Keratinocyte (primary cell): ENCODE measurements around the gene UNK. TPM values are rescaled to one million over a fixed set of nuclear protein-coding genes. Genes with fewer than 3 reads are reported as not detected.

ENCODE experiments used
- DNase-seq: peaks from one replicate; pipeline ENCODE4 v3.0.0-alpha.2; 2011; ENCODE audit warnings: low read depth, missing footprints, low spot score
- FAIRE-seq: peaks from 2 replicates; lab custom pipeline; 2011; peaks lifted over from hg19 to GRCh38; lab: Jason Lieb, UNC
- H2AFZ ChIP-seq: 2 replicates; pipeline ENCODE4 v1.6.0; 2012; ENCODE audit warnings: low read length, control low read depth, inconsistent platforms; ENCODE audit not compliant: control insufficient read depth
- H3K27ac ChIP-seq: 2 replicates; pipeline ENCODE4 v1.5.1; 2011; ENCODE audit warnings: low read length; ENCODE audit not compliant: control insufficient read depth, insufficient read depth
- H3K27me3 ChIP-seq: 3 replicates; pipeline ENCODE4 v1.6.0; 2011; ENCODE audit warnings: low read length; ENCODE audit not compliant: control insufficient read depth, insufficient read depth; ENCODE audit errors: extremely low read depth
- H3K36me3 ChIP-seq, 2 experiments: 2 replicates in 1 of 2; 3 replicates in 1 of 2; pipeline ENCODE4 v1.5.1; 2011; ENCODE audit warnings: low read length in 2 of 2, mild to moderate bottlenecking in 1 of 2; ENCODE audit not compliant: control insufficient read depth in 2 of 2, insufficient read depth in 2 of 2; ENCODE audit errors: extremely low read depth in 1 of 2
- H3K4me1 ChIP-seq: 3 replicates; pipeline ENCODE4 v1.5.1; 2011; ENCODE audit warnings: low read length; ENCODE audit not compliant: control insufficient read depth, insufficient read depth; ENCODE audit errors: extremely low read depth
- H3K4me2 ChIP-seq: 3 replicates; pipeline ENCODE4 v1.6.0; 2011; ENCODE audit warnings: low read depth, low read length; ENCODE audit not compliant: control insufficient read depth, insufficient read depth; ENCODE audit errors: extremely low read depth
- H3K4me3 ChIP-seq, 3 experiments: fragments of 200-600 bp in 1 of 3; sonication (generic) in 1 of 3; 2 replicates in 2 of 3; 3 replicates in 1 of 3; pipeline ENCODE4 v1.5.1; 2011 to 2016; ENCODE audit warnings: low read length in 3 of 3, mild to moderate bottlenecking in 3 of 3, control low read depth in 2 of 3, inconsistent platforms in 1 of 3, low read depth in 1 of 3, mixed read lengths in 1 of 3, mixed run types in 1 of 3, moderate library complexity in 1 of 3; ENCODE audit not compliant: control insufficient read depth in 2 of 3, insufficient read depth in 2 of 3; ENCODE audit errors: extremely low read depth in 1 of 3
- H3K79me2 ChIP-seq: 2 replicates; pipeline ENCODE4 v1.6.0; 2012; ENCODE audit warnings: low read length; ENCODE audit not compliant: control insufficient read depth, insufficient read depth
- H3K9ac ChIP-seq: 3 replicates; pipeline ENCODE4 v1.6.0; 2011; ENCODE audit warnings: low read length; ENCODE audit not compliant: control insufficient read depth, insufficient read depth; ENCODE audit errors: extremely low read depth
- H3K9me1 ChIP-seq: 3 replicates; pipeline ENCODE4 v1.6.0; 2011; ENCODE audit warnings: low read length; ENCODE audit not compliant: control insufficient read depth, insufficient read depth; ENCODE audit errors: extremely low read depth
- H3K9me3 ChIP-seq: 2 replicates; pipeline ENCODE4 v1.5.1; 2012; ENCODE audit warnings: low read depth, low read length; ENCODE audit not compliant: control insufficient read depth
- H4K20me1 ChIP-seq: 3 replicates; pipeline ENCODE4 v1.6.0; 2011; ENCODE audit warnings: low read length; ENCODE audit not compliant: control insufficient read depth, insufficient read depth; ENCODE audit errors: extremely low read depth
- CTCF ChIP-seq, 3 experiments: IDR thresholded peaks in 1 of 3; conservative IDR thresholded peaks in 1 of 3; optimal IDR thresholded peaks in 1 of 3; 2 replicates in 2 of 3; 3 replicates in 1 of 3; pipeline versions ENCODE3 to v1.5.1; 2011; ENCODE audit warnings: low read length in 3 of 3, mild to moderate bottlenecking in 3 of 3, moderate library complexity in 2 of 3, control low read depth in 1 of 3, inconsistent platforms in 1 of 3; ENCODE audit not compliant: insufficient read depth in 2 of 3; ENCODE audit errors: extremely low read depth in 1 of 3
- EZH2 ChIP-seq: IDR thresholded peaks from one replicate; pipeline ENCODE4 v1.6.1; 2012; ENCODE audit warnings: inconsistent platforms, mild to moderate bottlenecking, low read length, moderate library complexity
- dilution Hi-C: fragments of 300-500 bp; cut with MboI; formaldehyde crosslinking; loops from one replicate; pipeline ENCODE4 v1.7.0; 2020; ENCODE audit warnings: low sequenced_read_pairs; ENCODE audit not compliant: extremely low pct_ligation_motif_present
- polyA plus RNA-seq, 5 experiments: library from polyadenylated mRNA; depleted of rRNA in 3 of 5; stranded (reverse) in 3 of 5; stranded (forward) in 1 of 5; unstranded in 1 of 5; fragments of >200 nt; gene quantifications; 1 replicate in 1 of 5; 2 replicates in 3 of 5; 3 replicates in 1 of 5; pipeline versions ENCODE4 v1.2.1 to v1.2.3, GENCODE V29; 2011 to 2012; ENCODE audit warnings: missing spikeins in 2 of 5, low read depth in 1 of 5, low replicate concordance in 1 of 5

The UNK gene
- polyA plus RNA-seq, 1 donor (not counting 4 experiments of a cell fraction or from before 2014, with no cell fraction given), result 13.0 TPM

GRCh38 chr17:75807861-75808260 lies 23.3 kb downstream of the UNK start:
- Histone ChIP-seq H3K27me3 (no peaks in the 10 kb centered on the region), H3K9me3 (no peaks in the 10 kb centered on the region), H3K4me3 (no peak overlapping the region), H3K27ac (no peak overlapping the region), H3K36me3 (peaks cover 2 to 3% of the 10 kb centered on the region in 2 experiments), H3K9me1 (peaks cover 3% of the 10 kb centered on the region), H4K20me1 (no peaks in the 10 kb centered on the region), H3K9ac (no peak overlapping the region), H3K4me2 (no peak overlapping the region), H3K79me2 (no peaks in the 10 kb centered on the region), H2AFZ (no peak overlapping the region), H3K4me1 (peaks cover 21% of the 10 kb centered on the region)
- dilution Hi-C loops, result no loop called here
- TF ChIP-seq CTCF (optimal IDR thresholded peaks at IDR 0.05 in 1 of 3, IDR thresholded peaks at IDR 0.05 in 1 of 3, conservative IDR thresholded peaks at IDR 0.05 in 1 of 3; ENCODE audit: extremely low read depth in 1 of 3, insufficient read depth in 2 of 3, low read length in 3 of 3) (no peak), EZH2 (no peak)
- DNase-seq (no peak), FAIRE-seq (no peak)

GRCh38 chr17:75808549-75808904 lies 23.9 kb downstream of the UNK start:
- FAIRE-seq, result no peak
- Histone ChIP-seq H3K36me3 (peaks cover 2 to 3% of the 10 kb centered on the region in 2 experiments), H3K4me2 (no peak overlapping the region), H3K9me3 (no peaks in the 10 kb centered on the region), H4K20me1 (no peaks in the 10 kb centered on the region), H3K9ac (peak overlapping the region; percentile 46), H3K4me3 (no peak overlapping the region), H3K9me1 (peaks cover 3% of the 10 kb centered on the region), H3K27ac (peak overlapping the region; percentile 29), H3K79me2 (no peaks in the 10 kb centered on the region), H3K27me3 (no peaks in the 10 kb centered on the region), H3K4me1 (peaks cover 21% of the 10 kb centered on the region), H2AFZ (peak overlapping the region; percentile 27)
- TF ChIP-seq EZH2, result no peak
- no peak for TF ChIP-seq CTCF (optimal IDR thresholded peaks at IDR 0.05 in 1 of 3, IDR thresholded peaks at IDR 0.05 in 1 of 3, conservative IDR thresholded peaks at IDR 0.05 in 1 of 3; ENCODE audit: extremely low read depth in 1 of 3, insufficient read depth in 2 of 3, low read length in 3 of 3)
- dilution Hi-C loops, result no loop called here
- no peak for DNase-seq
